Stimulated activated naive B cell treated with anti-CD40 and anti-IgM and Interleukin-4, amounts not matched to agents 10 μg/mL and 1 μg/mL and 100 μg/mL, for 72 hours (primary cell): ENCODE measurements around the gene HEATR1.

Experiments used
- ATAC-seq, 2 donors: fragments of 150-1000 bp; cut with Tn5 transposase; replicated peaks; 2 replicates each; pipeline ENCODE4 v1.10.0; 2021; ENCODE audit warnings: moderate library complexity in 1 of 2
- DNase-seq: peaks from one replicate; pipeline ENCODE4 v3.0.0; 2021
- H3K27ac Mint-ChIP-seq: one replicate; pipeline ENCODE4 v1.8.0; 2022; ENCODE audit warnings: mild to moderate bottlenecking, mixed read lengths
- H3K27me3 Mint-ChIP-seq, 2 donors: one replicate each; pipeline ENCODE4 v1.8.0; 2022; ENCODE audit warnings: mixed read lengths in 2 of 2
- H3K36me3 Mint-ChIP-seq, 2 donors: one replicate each; pipeline ENCODE4 v1.8.0; 2022; ENCODE audit warnings: mixed read lengths in 2 of 2, mild to moderate bottlenecking in 1 of 2
- H3K4me1 Mint-ChIP-seq, 2 donors: one replicate each; pipeline ENCODE4 v1.8.0; 2022; ENCODE audit warnings: mixed read lengths in 2 of 2, mild to moderate bottlenecking in 1 of 2
- H3K4me3 Mint-ChIP-seq, 2 donors: one replicate each; pipeline ENCODE4 v1.8.0; 2022; ENCODE audit warnings: mild to moderate bottlenecking in 2 of 2, mixed read lengths in 2 of 2, moderate library complexity in 1 of 2
- H3K9me3 Mint-ChIP-seq, 2 donors: one replicate each; pipeline ENCODE4 v1.8.0; 2022; ENCODE audit warnings: mixed read lengths in 2 of 2, mild to moderate bottlenecking in 1 of 2

The HEATR1 gene

DNA sequence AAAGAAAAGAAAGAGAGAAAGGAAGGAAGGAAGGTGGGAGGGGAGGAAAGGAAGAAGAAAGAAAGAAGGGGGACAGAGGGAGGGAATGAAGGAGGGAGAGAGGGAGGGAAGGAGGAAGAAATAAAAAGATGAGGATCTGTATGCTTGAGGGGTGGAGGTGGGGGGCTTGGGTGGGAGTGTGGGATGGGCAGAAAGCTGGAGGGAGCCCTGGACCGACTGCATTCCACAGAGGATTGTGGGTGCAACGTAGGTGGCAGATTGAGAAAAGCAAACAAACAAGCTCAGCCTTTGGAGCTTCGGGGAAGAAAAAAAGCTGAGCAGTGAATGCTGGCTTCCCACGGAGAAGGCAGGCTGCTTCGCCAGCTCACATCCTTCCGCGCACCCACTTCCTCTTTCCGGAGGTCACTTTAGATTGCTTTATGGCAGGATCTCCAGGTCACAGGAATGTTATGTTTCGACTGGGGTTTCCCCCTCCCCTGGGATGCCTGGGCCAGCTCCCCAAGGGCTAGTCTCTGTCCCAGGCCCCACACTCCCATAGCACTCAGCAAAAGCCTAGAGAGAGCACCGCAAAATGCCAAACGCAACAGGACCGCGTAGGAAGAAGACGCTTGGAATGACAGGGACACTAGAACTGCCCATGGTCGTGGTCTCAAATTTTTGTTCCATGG lies 101.2 kb downstream of the HEATR1 start:
- H3K4me1 Mint-ChIP-seq: peaks cover 9 to 13% of the 10 kb centered on the region in 2 donors
- H3K4me3 Mint-ChIP-seq: peak overlapping the region; percentile 46 to 55
- peak overlapping the region; percentile 56 for H3K27ac Mint-ChIP-seq
- DNase-seq (peak; percentile 31), ATAC-seq (peak; percentile 67)
- peaks cover 3 to 10% of the 10 kb centered on the region in 2 donors for H3K27me3 Mint-ChIP-seq
- no peaks in the 10 kb centered on the region for H3K9me3 Mint-ChIP-seq
- no peaks in the 10 kb centered on the region for H3K36me3 Mint-ChIP-seq

DNA sequence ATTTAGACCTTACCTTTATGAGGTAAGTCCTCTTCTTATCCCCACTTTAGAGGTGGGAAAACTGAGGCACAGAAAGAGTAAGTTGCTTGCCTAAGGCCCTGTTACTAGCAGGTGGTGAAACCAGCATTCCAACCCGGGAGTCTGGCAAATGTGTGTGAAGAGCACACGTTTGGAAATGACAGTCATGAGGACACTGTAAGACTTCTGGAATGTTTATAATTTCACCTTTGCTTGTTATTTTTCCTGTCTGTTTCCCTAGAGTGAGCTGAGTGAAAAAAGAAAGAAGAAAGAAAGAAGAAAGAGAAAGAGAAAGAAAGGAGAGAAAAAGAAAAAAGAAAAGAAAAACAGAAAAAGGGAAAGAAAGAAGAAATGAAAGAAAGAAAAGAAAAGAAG lies 101.7 kb downstream of the HEATR1 start:
- ATAC-seq (no peak), DNase-seq (no peak)
- peaks cover 9 to 13% of the 10 kb centered on the region in 2 donors for H3K4me1 Mint-ChIP-seq
- H3K36me3 Mint-ChIP-seq: no peaks in the 10 kb centered on the region
- peaks cover 3 to 10% of the 10 kb centered on the region in 2 donors for H3K27me3 Mint-ChIP-seq
- H3K9me3 Mint-ChIP-seq: no peaks in the 10 kb centered on the region
- H3K4me3 Mint-ChIP-seq: peak overlapping the region; percentile 8 to 46
- H3K27ac Mint-ChIP-seq: no peak overlapping the region

DNA sequence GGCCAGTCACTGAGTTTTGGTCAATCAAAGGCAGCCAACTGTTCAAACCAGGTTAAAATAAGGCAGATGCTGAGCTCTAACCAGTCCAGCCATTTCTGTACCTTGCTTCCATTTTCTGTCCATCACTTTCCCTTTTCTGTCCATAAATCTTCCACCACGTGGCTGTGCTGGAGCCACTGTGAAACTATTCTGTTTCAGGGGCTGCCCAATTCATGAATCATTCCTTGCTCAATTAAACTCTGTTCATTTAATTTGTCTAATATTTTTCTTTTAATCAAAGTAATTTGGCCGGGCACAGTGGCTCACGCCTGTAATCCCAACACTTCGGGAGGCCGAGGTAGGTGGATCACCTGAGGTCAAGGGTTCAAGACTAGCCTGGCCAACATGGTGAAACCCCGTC lies 103.2 kb downstream of the HEATR1 start:
- Mint-ChIP-seq H3K27me3 (peaks cover 10 to 17% of the 10 kb centered on the region in 2 donors), H3K4me3 (no peak overlapping the region), H3K27ac (no peak overlapping the region), H3K4me1 (peaks cover 9 to 13% of the 10 kb centered on the region in 2 donors), H3K9me3 (no peaks in the 10 kb centered on the region), H3K36me3 (no peaks in the 10 kb centered on the region)
- DNase-seq (no peak), ATAC-seq (no peak)
